HG03520 (cell line): Measurements from ENCODE around the gene C3orf52.
"Not testable (repeated sequence)": the region's sequence is repeated elsewhere in the genome, so short reads cannot be mapped to it uniquely, and the experiment has no call there.

Experiments used
- ATAC-seq: cut with Tn5 transposase; IDR thresholded peaks from one replicate; pipeline ENCODE4 v1.9.1; 2021; ENCODE audit warnings: mild to moderate bottlenecking, moderate library complexity; ENCODE audit not compliant: unreplicated experiment

C3orf52 gene, protein sequence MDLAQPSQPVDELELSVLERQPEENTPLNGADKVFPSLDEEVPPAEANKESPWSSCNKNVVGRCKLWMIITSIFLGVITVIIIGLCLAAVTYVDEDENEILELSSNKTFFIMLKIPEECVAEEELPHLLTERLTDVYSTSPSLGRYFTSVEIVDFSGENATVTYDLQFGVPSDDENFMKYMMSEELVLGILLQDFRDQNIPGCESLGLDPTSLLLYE

DNA sequence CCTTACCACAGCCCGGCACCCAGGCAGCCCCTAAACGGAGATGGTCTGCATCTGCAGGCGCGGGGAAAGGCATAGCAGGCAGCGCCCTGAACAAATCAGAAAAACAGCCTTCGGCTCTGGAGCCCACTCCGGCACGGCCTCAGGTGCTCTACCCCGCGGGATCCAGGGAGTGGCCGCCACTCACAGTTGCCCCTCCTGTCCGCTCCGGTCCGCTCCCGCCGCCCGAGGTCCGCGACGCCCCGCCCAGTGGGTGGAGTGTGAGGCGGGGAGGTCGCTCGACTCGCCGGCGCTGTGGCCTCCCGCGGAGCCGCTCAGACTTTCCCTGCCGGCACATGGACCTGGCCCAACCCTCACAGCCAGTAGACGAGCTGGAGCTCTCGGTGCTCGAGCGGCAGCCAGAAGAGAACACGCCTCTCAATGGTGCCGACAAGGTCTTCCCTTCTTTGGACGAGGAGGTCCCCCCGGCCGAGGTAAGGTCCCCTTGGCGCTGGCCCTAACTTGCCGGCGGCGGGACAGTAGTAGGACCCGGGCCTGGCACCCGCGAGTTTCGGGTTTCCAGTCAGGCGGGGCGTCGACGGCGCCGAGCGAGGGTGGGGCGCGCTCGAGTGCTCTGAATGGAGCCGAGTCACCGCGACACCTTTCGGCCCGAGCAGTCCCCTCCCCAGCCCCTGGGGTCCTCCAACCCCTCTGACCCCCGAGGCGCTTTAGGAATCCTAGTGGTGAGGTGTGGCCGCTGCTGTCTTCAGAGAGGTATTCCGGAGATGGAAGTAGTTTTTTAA, at the start of gene C3orf52:
TSS of gene C3orf52 (plus strand) at position 314 of the 779 bp plus-strand sequence. CDS start at position 333, 19 bp downstream.
- ATAC-seq = peak; percentile 81

GRCh38 chr3:112037194-112037593, 49.0 kb upstream of the C3orf52 start:
- not testable (repeated sequence) for ATAC-seq

GRCh38 chr3:112038863-112039262, 47.3 kb upstream of the C3orf52 start:
- no peak for ATAC-seq

DNA sequence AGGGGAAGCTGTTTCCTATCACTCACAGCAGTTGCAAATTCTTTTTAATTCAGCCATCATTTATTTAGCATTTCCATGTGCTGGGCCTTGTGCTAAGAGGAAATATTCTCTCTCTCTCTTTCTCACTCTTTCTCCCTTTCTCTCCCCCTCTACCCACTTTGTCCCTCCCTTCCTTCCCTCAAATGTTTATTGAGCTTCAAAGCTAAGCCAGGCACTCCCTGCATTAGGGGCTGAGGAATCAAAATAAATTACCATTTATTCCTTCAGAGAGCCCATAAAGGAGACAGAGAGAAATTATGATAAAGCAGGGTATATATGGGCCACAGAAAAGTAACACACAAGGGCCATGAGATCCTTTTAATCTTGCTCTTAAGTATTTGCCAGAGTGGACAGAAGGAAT, 44.9 kb upstream of the C3orf52 start:
- ATAC-seq = no peak

GRCh38 chr3:112042842-112043280, 43.3 kb upstream of the C3orf52 start:
- ATAC-seq = no peak

DNA sequence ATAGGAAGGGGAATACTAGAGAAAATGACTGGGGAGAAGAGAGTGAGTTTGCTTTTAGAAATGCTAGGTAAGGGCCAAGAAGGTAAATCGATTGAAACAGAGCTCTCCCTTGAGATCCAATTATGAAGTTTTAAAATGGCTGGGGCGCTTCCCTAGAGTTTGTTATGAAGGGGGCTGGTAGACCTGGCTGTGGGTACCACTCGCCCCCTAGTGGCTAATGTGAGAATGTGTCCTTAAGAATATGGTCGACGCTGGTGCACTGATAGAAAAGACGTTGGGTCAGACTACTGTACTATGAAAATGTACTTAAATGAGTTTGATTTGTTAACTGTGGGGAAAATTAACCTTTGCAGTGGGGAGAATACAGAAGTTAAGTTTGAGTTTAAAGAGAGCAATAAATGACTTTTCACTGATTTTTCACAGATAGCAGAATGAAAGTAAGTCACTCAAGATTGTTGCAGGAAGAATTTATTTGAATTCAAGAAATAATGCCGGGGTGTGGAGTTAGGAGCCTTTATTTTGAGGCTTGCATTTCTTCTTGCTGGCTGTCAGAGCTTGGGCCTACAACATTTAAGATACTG, 42.5 kb upstream of the C3orf52 start:
- ATAC-seq = peak; percentile 86

GRCh38 chr3:112046599-112046998, 39.6 kb upstream of the C3orf52 start:
- ATAC-seq = no peak

- no peak for ATAC-seq
These were observed 38.9 kb upstream of the C3orf52 start for GRCh38 chr3:112047264-112047663.

- no peak for ATAC-seq
These were observed 37.3 kb upstream of the C3orf52 start for GRCh38 chr3:112048911-112049310.

GRCh38 chr3:112053229-112053628, 33.0 kb upstream of the C3orf52 start:
- ATAC-seq = no peak

DNA sequence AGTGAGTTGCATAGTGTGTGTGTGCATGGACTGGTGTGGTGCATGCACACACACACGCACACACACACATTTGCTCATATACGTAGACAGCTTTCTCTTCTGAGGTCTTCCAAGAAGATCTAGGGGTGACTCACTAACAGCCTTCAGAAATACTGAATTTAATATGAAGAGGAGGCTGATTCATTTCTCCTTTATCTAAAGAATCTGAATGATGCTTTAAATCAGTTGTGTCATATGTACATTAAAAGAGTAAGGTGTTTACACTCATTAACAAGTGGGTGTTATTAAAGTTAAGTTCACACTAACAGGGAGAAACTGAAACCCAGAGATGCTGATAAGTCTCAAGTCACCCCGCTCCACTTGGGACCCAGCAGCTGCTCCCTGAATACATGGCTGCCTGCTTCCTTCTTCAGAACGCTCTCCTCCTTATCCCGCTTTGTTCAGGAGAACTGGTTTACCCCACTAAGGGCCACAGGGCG, 29.7 kb upstream of the C3orf52 start:
- ATAC-seq = no peak

DNA sequence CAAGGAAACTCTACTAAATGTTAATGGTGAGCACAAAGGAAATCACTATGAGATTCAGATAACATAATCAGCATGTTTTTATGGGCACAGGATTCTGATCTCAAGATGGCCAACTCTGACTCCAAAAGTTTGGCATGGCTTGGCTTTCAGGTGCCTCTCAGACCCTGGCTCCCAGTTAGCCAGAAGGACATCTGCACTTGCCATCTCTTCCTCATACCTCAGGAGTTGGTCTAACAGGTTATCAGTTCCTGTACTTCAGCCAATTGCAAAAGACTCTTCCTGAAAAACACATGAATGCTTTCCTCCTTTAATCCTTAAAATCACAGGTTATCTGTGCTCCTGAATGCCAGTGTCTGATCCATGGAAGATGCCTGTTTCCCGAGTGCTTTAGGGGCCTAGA, 26.7 kb upstream of the C3orf52 start:
- no peak for ATAC-seq

DNA sequence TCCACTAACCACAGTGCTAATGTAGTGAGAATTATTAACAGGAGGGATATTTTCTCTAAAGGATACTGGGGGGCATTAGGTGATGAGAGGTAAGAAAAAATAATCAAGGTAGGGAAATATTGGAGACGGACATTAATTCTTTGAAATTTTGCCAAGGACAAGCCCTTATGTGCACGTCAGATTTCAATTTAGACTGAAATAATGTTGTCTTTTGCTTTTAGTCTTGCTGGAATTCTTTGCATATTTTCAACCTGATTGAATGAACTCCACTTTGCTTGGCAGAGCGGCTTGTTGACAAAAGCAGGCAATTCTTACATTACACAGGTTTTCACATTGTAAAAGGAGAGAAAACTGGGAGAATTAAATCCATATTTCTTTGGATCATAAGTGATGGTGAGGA, 25.0 kb upstream of the C3orf52 start:
- ATAC-seq = no peak

GRCh38 chr3:112072387-112073060, 13.7 kb upstream of the C3orf52 start:
- ATAC-seq = not testable (repeated sequence)

DNA sequence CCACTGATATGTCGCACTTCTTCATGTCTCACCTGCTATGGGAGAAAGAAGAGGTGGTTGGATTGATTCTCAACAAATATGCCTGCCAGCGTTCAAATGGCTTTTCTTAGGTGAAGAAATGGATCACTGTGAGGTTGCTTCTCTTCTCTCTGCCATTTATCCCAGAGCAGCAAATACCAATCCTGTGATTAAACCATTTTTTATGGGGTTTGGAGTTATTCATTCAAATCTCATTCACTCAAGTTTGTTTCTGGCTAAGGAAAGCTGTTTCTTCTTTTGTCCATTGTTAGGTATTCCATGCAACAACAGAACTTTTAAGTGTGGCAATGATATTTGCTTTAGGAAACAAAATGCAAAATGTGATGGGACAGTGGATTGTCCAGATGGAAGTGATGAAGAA, 12.2 kb upstream of the C3orf52 start:
- ATAC-seq = no peak

DNA sequence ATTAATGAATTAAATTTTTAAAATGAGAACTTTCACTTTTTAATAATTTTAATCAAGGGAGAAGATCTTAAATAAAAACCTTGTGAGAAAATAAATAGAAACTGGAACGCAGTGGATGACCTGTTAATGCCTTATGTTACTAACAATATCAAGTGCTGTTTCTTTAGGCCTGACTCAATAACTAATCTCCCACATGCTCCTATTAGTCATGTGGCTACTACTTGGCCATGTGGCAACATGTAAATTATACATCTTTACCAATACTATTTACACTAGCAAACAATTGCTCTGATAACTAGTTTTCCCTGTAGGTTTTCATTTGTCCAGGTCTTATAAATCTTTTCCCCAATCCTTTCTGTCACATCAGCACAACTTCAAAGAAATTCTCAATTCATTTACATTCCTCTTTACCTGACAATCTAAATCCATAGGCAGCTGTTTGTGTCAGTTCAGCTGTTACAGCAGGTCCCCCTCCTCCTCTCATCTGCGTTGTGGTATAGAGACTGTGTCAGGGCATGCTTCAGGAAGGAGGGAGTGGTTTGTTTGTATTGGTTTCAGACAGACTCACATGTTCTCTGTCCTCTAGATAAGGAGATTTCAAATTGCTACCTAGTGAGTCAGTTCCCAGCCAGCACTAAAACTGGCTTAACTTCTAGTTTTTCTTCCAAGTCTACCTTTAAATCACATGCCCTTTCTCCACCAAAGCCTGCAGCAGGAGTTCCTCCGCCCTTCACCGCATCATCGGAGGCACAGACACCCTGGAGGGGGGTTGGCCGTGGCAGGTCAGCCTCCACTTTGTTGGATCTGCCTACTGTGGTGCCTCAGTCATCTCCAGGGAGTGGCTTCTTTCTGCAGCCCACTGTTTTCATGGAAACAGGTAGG, 11.3 kb upstream of the C3orf52 start:
- peak; percentile 93 for ATAC-seq

DNA sequence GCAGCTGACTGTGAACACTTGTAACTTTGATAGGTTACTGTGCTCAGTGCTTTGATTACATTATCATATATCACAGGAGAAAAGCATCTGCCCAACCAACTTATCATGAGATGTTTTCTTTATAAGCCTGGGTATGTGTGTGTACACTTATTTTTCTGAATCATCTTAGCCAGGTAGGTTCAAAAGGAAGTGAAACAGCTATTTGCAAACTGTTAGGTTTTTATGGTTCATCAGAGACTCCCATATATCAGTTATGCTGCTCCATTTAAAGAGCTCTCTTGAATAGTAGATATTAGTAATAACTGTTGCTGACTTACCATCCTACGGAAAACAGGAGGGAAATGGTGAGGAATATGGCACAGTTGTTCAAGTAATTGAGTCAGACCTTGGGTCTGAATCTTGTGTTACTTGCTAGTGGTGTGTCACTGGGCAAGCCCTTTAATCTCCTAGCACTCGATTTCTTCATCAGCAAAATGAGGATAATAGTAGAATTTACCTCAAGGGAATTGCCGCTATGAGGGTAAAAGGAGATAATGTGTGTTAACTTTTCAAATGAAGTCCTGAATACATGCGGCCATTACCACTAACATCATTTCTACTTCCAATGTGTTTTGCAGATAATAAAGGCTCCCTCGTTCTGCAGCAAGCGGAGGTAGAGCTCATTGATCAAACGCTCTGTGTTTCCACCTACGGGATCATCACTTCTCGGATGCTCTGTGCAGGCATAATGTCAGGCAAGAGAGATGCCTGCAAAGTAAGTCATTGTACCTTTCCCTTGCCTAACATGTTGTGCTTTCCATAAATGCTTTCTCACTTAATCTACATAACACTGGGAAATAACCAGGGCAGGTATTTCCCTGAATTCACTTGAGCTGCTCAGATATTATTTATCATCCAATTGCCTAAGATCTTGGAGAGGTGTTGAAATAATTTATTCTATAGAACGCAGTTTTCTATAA, 7.8 kb upstream of the C3orf52 start:
- no peak for ATAC-seq

DNA sequence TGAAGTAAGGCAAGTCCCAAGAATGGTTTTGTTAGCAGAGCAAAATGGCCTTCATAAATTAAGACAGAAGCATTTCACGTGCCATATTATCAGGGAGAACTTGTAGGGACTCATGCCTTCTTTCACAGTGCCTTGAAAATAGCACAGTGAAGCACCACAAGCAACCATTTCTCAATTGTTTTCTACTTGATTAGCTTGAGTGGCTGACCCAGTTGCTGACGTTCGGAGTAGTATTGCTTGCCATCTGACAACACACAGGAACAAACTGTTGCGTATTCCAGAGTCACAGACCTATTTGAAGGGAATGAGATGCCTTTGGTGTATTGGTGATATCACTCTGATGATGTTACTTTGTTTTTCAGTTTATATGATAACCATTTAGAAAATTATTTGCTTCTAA, 3.0 kb upstream of the C3orf52 start:
- ATAC-seq = no peak
